Measurements from ENCODE around the gene INSM2. TPM values are rescaled to one million over a fixed set of nuclear protein-coding genes. Genes with fewer than 3 reads are reported as not detected.

Gene INSM2
- total RNA-seq, 1 donor from 2014 or later: not detected

- no peak for ATAC-seq
- no peaks in the 10 kb centered on the region for H3K27me3 ChIP-seq (ENCODE audit: low read depth)
Measured at GRCh38 chr14:35504260-35504659, 29.7 kb upstream of the INSM2 start.

GRCh38 chr14:35506461-35506860 is 27.5 kb upstream of the INSM2 start:
- TF ChIP-seq, protein P1, sequence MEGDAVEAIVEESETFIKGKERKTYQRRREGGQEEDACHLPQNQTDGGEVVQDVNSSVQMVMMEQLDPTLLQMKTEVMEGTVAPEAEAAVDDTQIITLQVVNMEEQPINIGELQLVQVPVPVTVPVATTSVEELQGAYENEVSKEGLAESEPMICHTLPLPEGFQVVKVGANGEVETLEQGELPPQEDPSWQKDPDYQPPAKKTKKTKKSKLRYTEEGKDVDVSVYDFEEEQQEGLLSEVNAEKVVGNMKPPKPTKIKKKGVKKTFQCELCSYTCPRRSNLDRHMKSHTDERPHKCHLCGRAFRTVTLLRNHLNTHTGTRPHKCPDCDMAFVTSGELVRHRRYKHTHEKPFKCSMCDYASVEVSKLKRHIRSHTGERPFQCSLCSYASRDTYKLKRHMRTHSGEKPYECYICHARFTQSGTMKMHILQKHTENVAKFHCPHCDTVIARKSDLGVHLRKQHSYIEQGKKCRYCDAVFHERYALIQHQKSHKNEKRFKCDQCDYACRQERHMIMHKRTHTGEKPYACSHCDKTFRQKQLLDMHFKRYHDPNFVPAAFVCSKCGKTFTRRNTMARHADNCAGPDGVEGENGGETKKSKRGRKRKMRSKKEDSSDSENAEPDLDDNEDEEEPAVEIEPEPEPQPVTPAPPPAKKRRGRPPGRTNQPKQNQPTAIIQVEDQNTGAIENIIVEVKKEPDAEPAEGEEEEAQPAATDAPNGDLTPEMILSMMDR (IDR thresholded peaks at IDR 0.05): no peak
- intact Hi-C loops (cut with DNase I): no loop called here
- ATAC-seq: no peak

More at GRCh38 chr14:35504260-35504659, 29.7 kb upstream of the INSM2 start:
- intact Hi-C loops (cut with DNase I): no loop called here
- Histone ChIP-seq H3K9me3 (no peaks in the 10 kb centered on the region), H3K4me3 (no peak overlapping the region), H3K36me3 (no peaks in the 10 kb centered on the region), H3K4me1 (no peaks in the 10 kb centered on the region), H3K27ac (no peak overlapping the region)
- no peak for DNase-seq
- TF ChIP-seq, protein P1 (IDR thresholded peaks at IDR 0.05): no peak

DNA sequence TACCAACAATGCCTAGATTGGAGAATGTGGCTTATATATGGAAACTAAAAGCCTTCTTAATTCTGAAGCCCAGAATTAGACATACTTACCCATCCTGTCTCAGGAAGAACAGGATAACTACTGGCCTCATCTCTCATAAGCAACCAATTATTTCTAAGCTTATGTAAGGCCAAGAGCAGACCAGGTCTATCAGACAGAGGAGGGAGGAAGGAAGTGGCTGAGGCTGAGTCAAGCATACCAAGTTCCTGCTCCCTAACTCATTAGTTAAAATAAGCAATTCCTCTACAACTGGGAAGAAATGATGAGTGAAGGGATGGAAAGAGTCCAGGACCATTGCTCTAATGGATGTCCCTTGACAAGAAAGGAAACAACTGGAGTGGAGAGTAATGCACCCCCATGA is 27.0 kb upstream of the INSM2 start:
- Histone ChIP-seq H3K4me1 (no peaks in the 10 kb centered on the region), H3K4me3 (no peak overlapping the region), H3K36me3 (no peaks in the 10 kb centered on the region), H3K27ac (no peak overlapping the region), H3K27me3 (ENCODE audit: low read depth) (no peaks in the 10 kb centered on the region), H3K9me3 (no peaks in the 10 kb centered on the region)
- ATAC-seq (no peak), DNase-seq (no peak)
- TF ChIP-seq, protein P1 (IDR thresholded peaks at IDR 0.05): no peak
- intact Hi-C loops (cut with DNase I): no loop called here

More at GRCh38 chr14:35506461-35506860, 27.5 kb upstream of the INSM2 start:
- Histone ChIP-seq H3K4me1 (no peaks in the 10 kb centered on the region), H3K36me3 (no peaks in the 10 kb centered on the region), H3K4me3 (no peak overlapping the region), H3K27me3 (ENCODE audit: low read depth) (no peaks in the 10 kb centered on the region), H3K9me3 (no peaks in the 10 kb centered on the region), H3K27ac (no peak overlapping the region)
- DNase-seq: no peak

DNA sequence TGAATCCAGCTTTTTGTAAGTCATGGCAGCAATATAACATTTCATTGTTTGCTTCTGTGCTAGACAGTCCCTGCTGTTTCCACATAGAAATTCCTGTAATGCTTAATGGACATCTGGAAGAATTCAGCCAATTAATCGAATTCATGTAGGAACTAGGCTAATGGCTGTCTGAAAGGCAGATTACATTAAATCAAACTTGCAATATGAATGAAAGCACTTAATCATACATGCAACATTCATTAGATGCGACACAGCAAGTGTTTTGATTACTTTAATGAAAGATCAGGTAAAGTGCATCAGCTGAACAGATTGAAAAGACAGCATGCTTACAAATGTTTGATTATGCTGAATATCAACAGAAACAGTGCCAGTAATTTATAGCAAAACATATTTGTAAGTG is 24.1 kb upstream of the INSM2 start:
- Histone ChIP-seq H3K27ac (no peak overlapping the region), H3K27me3 (ENCODE audit: low read depth) (no peaks in the 10 kb centered on the region), H3K4me3 (no peak overlapping the region), H3K36me3 (no peaks in the 10 kb centered on the region), H3K9me3 (no peaks in the 10 kb centered on the region), H3K4me1 (no peaks in the 10 kb centered on the region)
- intact Hi-C loops (cut with DNase I): no loop called here
- TF ChIP-seq, protein P1 (IDR thresholded peaks at IDR 0.05): no peak
- ATAC-seq (no peak), DNase-seq (no peak)

- H3K36me3 ChIP-seq: no peaks in the 10 kb centered on the region
- ATAC-seq: no peak
- H3K9me3 ChIP-seq: no peaks in the 10 kb centered on the region
- intact Hi-C loops (cut with DNase I): no loop called here
- no peak overlapping the region for H3K27ac ChIP-seq
- H3K4me1 ChIP-seq: no peaks in the 10 kb centered on the region
- TF ChIP-seq, protein P1 (IDR thresholded peaks at IDR 0.05): no peak
- no peak overlapping the region for H3K4me3 ChIP-seq
- no peaks in the 10 kb centered on the region for H3K27me3 ChIP-seq (ENCODE audit: low read depth)
- no peak for DNase-seq
Measured at GRCh38 chr14:35512765-35513164, 21.2 kb upstream of the INSM2 start.

- ATAC-seq: no peak
- H3K27me3 ChIP-seq (ENCODE audit: low read depth): no peaks in the 10 kb centered on the region
- H3K27ac ChIP-seq: no peak overlapping the region
- no peaks in the 10 kb centered on the region for H3K9me3 ChIP-seq
- H3K4me1 ChIP-seq: no peaks in the 10 kb centered on the region
- intact Hi-C loops (cut with DNase I): no loop called here
- DNase-seq: no peak
- H3K4me3 ChIP-seq: no peak overlapping the region
- TF ChIP-seq, protein P1 (IDR thresholded peaks at IDR 0.05): no peak
- no peaks in the 10 kb centered on the region for H3K36me3 ChIP-seq
Measured at GRCh38 chr14:35515916-35516315, 18.0 kb upstream of the INSM2 start.

Measured in lower lobe of right lung (tissue), 2 donors.